ENCODE data around the gene HESX1.

DNA sequence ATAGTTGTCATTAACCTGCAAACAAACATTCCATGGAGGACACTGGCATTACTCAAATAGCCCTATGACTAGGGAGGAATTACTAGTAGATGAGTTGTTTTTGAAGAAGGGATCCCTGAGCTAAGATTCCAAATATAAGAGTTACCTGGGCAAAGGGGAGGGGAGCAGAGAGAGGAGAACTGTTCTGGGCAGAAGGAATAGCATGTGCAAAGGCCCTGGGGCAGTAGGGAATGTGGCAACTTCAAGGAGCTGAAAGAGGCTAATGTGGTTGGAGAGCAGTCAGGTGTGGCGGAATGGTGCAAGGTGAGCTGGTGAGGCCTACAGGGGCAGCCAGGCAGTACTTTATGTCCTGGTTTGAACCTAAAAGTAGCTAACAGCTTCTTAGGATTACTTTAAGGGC is 28.8 kb downstream of the HESX1 start:
- TF ChIP-seq, protein P1, sequence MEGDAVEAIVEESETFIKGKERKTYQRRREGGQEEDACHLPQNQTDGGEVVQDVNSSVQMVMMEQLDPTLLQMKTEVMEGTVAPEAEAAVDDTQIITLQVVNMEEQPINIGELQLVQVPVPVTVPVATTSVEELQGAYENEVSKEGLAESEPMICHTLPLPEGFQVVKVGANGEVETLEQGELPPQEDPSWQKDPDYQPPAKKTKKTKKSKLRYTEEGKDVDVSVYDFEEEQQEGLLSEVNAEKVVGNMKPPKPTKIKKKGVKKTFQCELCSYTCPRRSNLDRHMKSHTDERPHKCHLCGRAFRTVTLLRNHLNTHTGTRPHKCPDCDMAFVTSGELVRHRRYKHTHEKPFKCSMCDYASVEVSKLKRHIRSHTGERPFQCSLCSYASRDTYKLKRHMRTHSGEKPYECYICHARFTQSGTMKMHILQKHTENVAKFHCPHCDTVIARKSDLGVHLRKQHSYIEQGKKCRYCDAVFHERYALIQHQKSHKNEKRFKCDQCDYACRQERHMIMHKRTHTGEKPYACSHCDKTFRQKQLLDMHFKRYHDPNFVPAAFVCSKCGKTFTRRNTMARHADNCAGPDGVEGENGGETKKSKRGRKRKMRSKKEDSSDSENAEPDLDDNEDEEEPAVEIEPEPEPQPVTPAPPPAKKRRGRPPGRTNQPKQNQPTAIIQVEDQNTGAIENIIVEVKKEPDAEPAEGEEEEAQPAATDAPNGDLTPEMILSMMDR (IDR thresholded peaks at IDR 0.05): no peak
- no peak for TF ChIP-seq POLR2A (IDR thresholded peaks at IDR 0.05)

All from Peyer's patch (tissue), 4 donors.